H1 (cell line): ENCODE measurements around the gene TPPP.
"Not testable (repeated sequence)": the region's sequence is repeated elsewhere in the genome, so short reads cannot be mapped to it uniquely, and the experiment has no call there.

Experiments used
- EP300 ChIP-seq, 2 experiments: IDR thresholded peaks; 1 replicate in 1 of 2; 2 replicates in 1 of 2; pipeline ENCODE4 v1.6.1; 2011 to 2012; ENCODE audit warnings: low read depth in 2 of 2, low read length in 2 of 2, mild to moderate bottlenecking in 2 of 2, borderline replicate concordance in 1 of 2, inconsistent platforms in 1 of 2, moderate library complexity in 1 of 2
- GABPA ChIP-seq: IDR thresholded peaks from 2 replicates; pipeline ENCODE4 v1.6.1; 2011; ENCODE audit warnings: mild to moderate bottlenecking, low read length, moderate library complexity, borderline replicate concordance; ENCODE audit not compliant: insufficient read depth
- POLR2A ChIP-seq, 2 experiments: IDR thresholded peaks; 1 replicate in 1 of 2; 2 replicates in 1 of 2; pipeline ENCODE4 v1.6.1; 2011; ENCODE audit warnings: low read depth in 2 of 2, low read length in 2 of 2, mild to moderate bottlenecking in 2 of 2; ENCODE audit errors: control extremely low read depth in 1 of 2

DNA sequence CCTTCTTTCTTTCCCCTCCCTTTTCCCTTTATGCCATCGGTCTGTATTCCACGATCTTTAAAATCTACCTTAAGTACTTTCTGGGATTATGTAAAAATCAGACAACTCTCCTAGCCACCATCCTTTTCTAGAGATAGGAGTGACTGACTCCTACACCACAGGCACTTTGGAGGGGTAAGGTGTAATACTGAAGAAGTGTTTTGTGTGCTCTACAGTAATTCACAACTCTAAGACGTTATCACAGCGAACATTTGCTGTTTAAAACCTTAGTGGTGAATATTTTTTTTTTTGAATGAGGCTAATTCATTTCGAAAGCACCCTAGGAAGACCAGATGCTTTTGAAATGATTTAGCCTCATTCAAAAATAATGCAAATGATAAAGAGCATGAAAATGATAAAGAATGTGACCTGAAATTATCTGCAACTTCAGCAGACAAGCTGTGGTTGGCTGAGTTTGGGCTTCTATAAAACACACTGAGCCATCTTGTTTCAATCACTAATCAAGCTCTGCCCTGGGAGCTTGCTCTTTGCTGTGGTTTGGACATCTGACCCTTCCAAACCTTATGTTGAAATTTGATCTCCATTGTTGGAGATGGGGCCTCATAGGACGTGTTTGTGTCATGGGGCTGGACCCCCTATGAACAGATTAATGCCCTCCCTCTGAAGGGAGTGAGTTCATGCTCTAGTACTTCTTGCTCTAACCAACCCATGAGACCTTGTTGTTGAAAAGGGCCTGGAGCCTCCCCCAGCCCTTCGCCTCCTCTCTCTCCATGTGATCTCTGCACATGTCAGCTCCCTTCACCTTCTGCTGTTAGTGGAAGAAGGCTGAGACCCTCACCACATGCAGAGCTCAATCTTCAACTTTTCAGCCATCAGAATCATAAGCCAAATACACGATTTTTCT is 21.3 kb upstream of the TPPP start:
- not testable (repeated sequence) for TF ChIP-seq POLR2A (IDR thresholded peaks at IDR 0.05; ENCODE audit: control extremely low read depth in 1 of 2, low read depth in 2 of 2, low read length in 2 of 2); EP300 (IDR thresholded peaks at IDR 0.05; ENCODE audit: borderline replicate concordance in 1 of 2, low read depth in 2 of 2, low read length in 2 of 2); GABPA
